ENCODE measurements around the gene UPK1A. TPM values are rescaled to one million over a fixed set of nuclear protein-coding genes. Genes with fewer than 3 reads are reported as not detected.

The UPK1A gene
- total and polyA plus RNA-seq, 9 of the 15 experiments (the other 6 are each of a cell fraction or from before 2014, with no cell fraction given), result 0.06 to 0.13 TPM; not detected in 7

- TF ChIP-seq ZNF197 (CRISPR knock-in tag; IDR thresholded peaks at IDR 0.05; ENCODE audit: low read depth) (no peak), SRSF9 (IDR thresholded peaks at IDR 0.05; ENCODE audit: borderline replicate concordance, low read depth, low read length) (no peak), ZC3H8 (IDR thresholded peaks at IDR 0.05) (no peak), CHAMP1 (IDR thresholded peaks at IDR 0.05) (no peak), ZBTB8A (IDR thresholded peaks at IDR 0.05; ENCODE audit: partially characterized antibody) (no peak), CREM (IDR thresholded peaks at IDR 0.05; ENCODE audit: low read depth) (peak; percentile 17; the same call in 1 of the 2 replicates), MTA2 (IDR thresholded peaks at IDR 0.05; ENCODE audit: low read depth) (no peak), E2F3 (CRISPR knock-in tag; IDR thresholded peaks at IDR 0.05) (no peak), HLTF (IDR thresholded peaks at IDR 0.05) (no peak), ZBTB7A (IDR thresholded peaks at IDR 0.05; ENCODE audit: borderline replicate concordance, control insufficient read depth, low read depth, low read length) (peak; percentile 23; the same call in 1 of the 2 replicates), CTCF (IDR thresholded peaks at IDR 0.05 in 2 of 3, conservative IDR thresholded peaks at IDR 0.05 in 1 of 3; ENCODE audit: insufficient read depth in 2 of 3, low read depth in 1 of 3, low read length in 3 of 3) (no peak), ZNF644 (tag; IDR thresholded peaks at IDR 0.05; ENCODE audit: low read depth) (no peak), MCM2 (IDR thresholded peaks at IDR 0.05; ENCODE audit: low read depth) (no peak), MYNN (IDR thresholded peaks at IDR 0.05) (no peak; the same call in 1 of the 2 replicates), MYNN (CRISPR knock-in tag; IDR thresholded peaks at IDR 0.05) (no peak), HDAC2 (IDR thresholded peaks at IDR 0.05) (no peak), PPARD (CRISPR knock-in tag; IDR thresholded peaks at IDR 0.05) (no peak), HEY1 (CRISPR knock-in tag; IDR thresholded peaks at IDR 0.05; ENCODE audit: borderline replicate concordance) (no peak), BACH1 (tag; IDR thresholded peaks at IDR 0.05) (no peak), ZNF224 (CRISPR knock-in tag; IDR thresholded peaks at IDR 0.05) (no peak), MLX (CRISPR knock-in tag; conservative IDR thresholded peaks at IDR 0.05) (no peak), ZFP91 (CRISPR knock-in tag; IDR thresholded peaks at IDR 0.05) (no peak)
Measured at GRCh38 chr19:35673121-35673804, 6.9 kb downstream of the UPK1A start (continued).

Measured in K562 (cell line).